CD4-positive, alpha-beta T cell treated with Interleukin-15 for 4 hours (primary cell): ENCODE measurements around the gene CPAMD8.

ENCODE experiments used
- DNase-seq: peaks from one replicate; pipeline ENCODE4 v3.0.0-alpha.2; 2020; ENCODE audit warnings: low spot score

Gene CPAMD8

DNA sequence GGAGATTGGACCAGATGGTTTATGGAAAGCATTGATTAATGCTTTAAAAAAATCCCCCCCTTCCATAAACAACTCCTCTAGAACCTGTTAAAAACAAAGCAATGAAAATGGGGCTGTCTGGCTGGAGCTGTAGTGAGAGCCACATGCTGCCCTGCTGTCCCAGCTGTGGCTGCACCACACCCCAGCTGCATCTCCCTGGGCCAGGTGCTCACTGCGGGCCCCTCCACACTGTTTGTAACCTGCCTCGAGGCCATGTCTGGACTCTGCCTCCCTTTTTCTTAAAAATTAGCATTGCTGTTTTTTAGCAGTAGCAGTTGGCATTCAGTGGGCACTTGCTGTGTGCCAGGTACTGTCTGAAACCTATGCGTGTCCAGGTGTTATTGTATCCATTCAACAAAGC lies 153.0 kb downstream of the CPAMD8 start:
- no peak for DNase-seq

- DNase-seq: no peak
Measured at GRCh38 chr19:16872728-16873127, 153.9 kb downstream of the CPAMD8 start.

DNA sequence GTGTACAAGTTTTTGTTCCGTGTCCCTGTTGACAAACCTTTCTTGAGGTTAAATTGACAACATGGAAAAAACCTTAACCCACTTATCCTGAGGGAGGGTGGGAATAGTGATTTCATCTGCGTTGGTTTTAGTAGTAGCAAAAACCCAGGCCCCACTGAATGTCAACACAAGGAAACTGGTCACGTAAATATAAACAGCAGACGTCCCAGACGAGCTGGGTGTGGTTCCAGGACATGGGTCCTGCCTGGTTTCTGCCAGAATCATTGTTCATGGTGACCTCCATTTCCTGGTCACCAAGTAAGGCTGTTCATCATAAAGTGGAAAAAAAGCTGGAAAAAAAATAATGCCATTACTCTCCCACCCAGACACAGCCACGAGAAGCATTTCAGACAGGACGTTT lies 154.7 kb downstream of the CPAMD8 start:
- DNase-seq: no peak

GRCh38 chr19:16869331-16869972 lies 157.2 kb downstream of the CPAMD8 start:
- DNase-seq: no peak

GRCh38 chr19:16868423-16869130 lies 158.0 kb downstream of the CPAMD8 start:
- DNase-seq: no peak

- no peak for DNase-seq
Measured at GRCh38 chr19:16867211-16867610, 159.4 kb downstream of the CPAMD8 start.

GRCh38 chr19:16862826-16863415 lies 163.7 kb downstream of the CPAMD8 start:
- DNase-seq: no peak

DNA sequence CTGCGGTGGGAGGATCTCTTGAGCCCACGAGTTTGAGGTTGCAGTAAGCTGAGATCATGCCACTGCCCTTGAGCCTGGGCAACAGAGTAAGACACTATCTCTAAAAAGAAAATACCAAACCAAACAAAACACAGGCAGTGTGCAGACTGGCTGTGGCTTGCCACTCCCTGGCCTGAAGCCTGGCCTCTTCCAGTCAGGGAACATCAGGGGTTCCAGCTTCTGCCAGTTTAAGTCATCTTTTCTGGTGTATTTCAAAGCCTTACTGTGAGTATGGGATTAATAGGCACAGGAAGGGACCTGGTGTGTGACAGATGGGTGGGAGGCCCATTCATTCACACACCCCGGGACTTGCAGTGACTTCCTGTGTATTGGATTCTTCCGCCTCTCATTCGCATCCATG lies 164.8 kb downstream of the CPAMD8 start:
- no peak for DNase-seq

GRCh38 chr19:16861011-16861410 lies 165.6 kb downstream of the CPAMD8 start:
- no peak for DNase-seq

DNA sequence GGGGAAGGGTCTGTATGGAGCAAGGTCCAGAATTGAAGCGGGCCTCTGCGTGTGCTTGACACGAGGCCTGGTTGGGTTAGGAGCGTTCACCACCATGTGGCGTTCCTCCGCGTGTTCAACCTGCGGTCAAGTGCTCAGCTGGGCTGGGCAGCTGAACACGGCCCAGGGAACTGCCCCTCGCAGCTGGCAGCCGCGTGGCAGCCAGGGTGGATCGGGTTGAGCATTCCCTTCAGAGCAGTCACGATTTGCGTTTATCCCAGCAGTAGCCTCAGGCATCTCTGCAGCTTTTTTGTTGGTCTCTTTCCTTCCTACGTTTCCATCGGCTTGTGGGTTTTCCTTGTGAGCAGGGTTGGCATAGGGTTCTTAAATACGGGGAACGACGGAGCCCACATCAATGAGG lies 166.5 kb downstream of the CPAMD8 start:
- no peak for DNase-seq

- no peak for DNase-seq
Measured at GRCh38 chr19:16859626-16860025, 167.0 kb downstream of the CPAMD8 start.

- no peak for DNase-seq
Measured at GRCh38 chr19:16856091-16856490, 170.5 kb downstream of the CPAMD8 start.

DNA sequence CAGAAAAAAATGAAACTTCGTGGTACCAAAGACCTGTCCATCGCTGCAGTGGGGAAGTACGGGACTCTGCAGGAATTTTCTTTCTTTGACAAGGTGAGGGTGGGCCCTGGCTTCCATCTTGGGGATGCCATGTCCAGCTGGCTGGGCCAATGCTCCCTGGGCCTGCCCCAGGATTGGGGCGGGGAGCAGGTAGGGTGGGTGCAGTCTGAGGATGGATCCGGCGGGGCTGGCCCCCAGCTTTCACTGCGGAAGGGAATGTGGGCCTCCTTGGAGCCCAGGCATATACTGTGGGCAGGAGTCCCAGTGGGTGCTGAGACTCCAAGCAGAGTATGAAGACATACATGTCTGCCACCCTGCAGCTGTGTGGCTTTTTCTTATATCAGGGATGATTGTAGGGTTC lies 173.5 kb downstream of the CPAMD8 start:
- DNase-seq: no peak

DNA sequence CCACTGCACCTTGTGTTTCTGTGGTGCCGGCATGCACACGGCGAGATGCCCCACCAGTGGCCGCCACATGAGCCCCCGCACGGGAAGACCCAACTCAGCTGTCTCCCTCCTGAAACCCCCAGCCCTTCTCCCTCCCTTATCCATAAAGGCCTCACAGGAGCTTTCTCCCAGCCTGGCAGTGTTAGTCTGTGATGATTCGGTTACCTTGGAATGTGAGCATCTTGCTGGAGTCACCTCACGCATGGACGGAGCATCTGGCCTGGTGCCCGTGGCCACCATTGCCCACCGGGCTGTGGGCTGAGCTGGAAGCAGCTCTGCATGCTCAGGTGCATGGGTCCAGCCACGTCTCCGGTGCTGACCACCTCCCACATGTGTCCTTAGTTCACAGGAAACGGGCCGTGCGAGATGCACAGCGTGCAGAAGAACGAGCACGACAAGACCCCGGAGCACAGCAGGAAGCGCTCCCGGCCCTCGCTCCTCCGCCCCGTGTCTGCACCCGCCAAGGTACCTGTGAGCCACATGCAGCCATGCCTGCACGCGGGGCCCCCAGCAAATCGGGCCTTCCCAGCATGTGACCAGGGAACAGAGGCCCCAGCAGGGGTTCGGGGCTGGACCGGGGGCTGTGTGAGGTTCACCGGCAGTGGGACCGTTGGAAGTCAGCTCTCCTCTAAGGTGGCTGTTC lies 175.4 kb downstream of the CPAMD8 start:
- no peak for DNase-seq

DNA sequence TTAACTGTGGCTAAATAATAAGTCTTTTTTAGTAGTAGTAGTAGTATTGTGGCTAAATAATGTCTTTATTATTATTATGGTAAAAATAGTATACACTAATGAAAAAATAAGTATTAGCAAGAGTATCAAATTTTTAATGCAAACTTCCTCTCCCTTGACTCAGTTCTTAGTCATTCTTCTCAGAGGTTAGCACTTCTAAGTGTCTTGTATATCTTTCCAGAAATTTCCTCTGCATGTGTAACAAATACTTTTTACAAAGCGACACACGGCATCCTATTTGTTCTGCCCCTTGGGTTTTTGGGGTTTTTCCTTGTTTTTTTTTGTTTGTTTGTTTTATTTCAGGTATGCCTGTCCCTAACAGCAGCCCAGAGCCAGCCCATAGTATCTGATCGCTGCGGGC lies 176.5 kb downstream of the CPAMD8 start:
- no peak for DNase-seq

- no peak for DNase-seq
Measured at GRCh38 chr19:16849168-16849567, 177.4 kb downstream of the CPAMD8 start.

DNA sequence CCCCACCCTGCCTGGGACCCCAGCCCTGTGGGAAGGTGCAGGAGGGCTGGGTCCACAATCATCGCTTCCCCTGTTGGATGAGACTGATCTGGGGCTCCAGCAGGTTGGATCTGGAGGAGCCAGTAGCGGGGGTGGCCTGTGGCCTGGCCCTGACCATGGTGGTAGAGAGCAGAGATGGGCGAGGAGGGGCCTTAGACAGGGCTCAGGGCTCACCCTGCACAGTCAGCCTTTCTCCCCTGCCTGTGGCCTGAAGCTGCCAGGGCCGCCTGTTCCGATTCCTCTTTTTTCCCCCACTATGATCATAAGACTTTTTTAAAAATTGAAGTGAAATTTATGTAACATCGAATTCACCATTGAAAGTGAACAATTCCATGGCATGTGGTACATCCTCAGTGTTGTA lies 179.2 kb downstream of the CPAMD8 start:
- no peak for DNase-seq

GRCh38 chr19:16846901-16847300 lies 179.7 kb downstream of the CPAMD8 start:
- no peak for DNase-seq
